ENCODE data around the gene ECI1.

- no peak for TF ChIP-seq CTCF (IDR thresholded peaks at IDR 0.05)
- no peak for TF ChIP-seq POLR2A (IDR thresholded peaks at IDR 0.05)
These were observed 6.3 kb upstream of the ECI1 start for GRCh38 chr16:2257726-2258125.

Data from body of pancreas (tissue), 4 donors.